ENCODE measurements around the gene FLT4.

DNA sequence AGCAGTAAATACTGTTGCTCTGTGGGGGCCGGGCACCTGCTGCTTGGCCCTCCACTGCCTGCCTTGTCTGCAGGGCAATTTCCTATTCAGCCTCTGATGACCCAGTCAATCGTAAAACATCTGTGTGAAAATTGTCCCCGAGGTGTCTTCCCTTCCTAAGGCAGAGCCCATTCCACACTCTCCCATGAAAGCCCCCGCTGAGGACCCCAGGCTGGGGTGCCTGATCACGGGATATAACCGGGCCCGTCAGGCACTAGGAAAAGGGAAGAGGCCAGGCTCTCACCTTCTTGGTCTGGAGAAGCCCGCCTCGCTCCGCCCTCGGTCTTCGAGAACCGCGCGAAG is 30.9 kb downstream of the FLT4 start:
- TF ChIP-seq, protein P1, sequence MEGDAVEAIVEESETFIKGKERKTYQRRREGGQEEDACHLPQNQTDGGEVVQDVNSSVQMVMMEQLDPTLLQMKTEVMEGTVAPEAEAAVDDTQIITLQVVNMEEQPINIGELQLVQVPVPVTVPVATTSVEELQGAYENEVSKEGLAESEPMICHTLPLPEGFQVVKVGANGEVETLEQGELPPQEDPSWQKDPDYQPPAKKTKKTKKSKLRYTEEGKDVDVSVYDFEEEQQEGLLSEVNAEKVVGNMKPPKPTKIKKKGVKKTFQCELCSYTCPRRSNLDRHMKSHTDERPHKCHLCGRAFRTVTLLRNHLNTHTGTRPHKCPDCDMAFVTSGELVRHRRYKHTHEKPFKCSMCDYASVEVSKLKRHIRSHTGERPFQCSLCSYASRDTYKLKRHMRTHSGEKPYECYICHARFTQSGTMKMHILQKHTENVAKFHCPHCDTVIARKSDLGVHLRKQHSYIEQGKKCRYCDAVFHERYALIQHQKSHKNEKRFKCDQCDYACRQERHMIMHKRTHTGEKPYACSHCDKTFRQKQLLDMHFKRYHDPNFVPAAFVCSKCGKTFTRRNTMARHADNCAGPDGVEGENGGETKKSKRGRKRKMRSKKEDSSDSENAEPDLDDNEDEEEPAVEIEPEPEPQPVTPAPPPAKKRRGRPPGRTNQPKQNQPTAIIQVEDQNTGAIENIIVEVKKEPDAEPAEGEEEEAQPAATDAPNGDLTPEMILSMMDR (CRISPR knock-in tag; IDR thresholded peaks at IDR 0.05) = no peak
- TF ChIP-seq, protein P2, sequence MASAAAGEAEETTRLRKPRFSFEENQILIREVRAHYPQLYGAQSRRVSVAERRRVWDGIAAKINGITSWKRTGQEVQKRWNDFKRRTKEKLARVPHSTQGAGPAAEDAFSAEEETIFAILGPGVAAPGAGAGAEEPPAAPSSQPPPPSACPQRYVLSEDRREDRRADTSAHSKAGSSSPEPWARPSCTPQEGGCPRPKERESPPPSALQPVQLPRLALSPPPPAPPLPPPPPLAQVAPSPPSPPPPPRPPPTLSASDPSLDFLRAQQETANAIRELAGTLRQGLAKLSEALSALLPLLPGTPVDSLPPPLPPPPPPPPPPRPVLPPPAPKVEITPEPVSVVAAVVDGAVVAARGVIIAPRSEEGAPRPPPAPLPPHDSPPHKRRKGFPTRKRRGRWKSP (CRISPR knock-in tag; IDR thresholded peaks at IDR 0.05) = no peak
- TF ChIP-seq ZNF335 (CRISPR knock-in tag; IDR thresholded peaks at IDR 0.05) (no peak), ZNF629 (CRISPR knock-in tag; conservative IDR thresholded peaks at IDR 0.05) (no peak), CREM (IDR thresholded peaks at IDR 0.05) (no peak), CREM (CRISPR knock-in tag; IDR thresholded peaks at IDR 0.05) (no peak), IRF2 (CRISPR knock-in tag; IDR thresholded peaks at IDR 0.05) (no peak), ZNF251 (CRISPR knock-in tag; IDR thresholded peaks at IDR 0.05) (no peak), ZNF10 (CRISPR knock-in tag; IDR thresholded peaks at IDR 0.05; ENCODE audit: borderline replicate concordance, low read depth) (no peak), HIVEP1 (CRISPR knock-in tag; IDR thresholded peaks at IDR 0.05) (no peak)
- TF ChIP-seq, protein P3, sequence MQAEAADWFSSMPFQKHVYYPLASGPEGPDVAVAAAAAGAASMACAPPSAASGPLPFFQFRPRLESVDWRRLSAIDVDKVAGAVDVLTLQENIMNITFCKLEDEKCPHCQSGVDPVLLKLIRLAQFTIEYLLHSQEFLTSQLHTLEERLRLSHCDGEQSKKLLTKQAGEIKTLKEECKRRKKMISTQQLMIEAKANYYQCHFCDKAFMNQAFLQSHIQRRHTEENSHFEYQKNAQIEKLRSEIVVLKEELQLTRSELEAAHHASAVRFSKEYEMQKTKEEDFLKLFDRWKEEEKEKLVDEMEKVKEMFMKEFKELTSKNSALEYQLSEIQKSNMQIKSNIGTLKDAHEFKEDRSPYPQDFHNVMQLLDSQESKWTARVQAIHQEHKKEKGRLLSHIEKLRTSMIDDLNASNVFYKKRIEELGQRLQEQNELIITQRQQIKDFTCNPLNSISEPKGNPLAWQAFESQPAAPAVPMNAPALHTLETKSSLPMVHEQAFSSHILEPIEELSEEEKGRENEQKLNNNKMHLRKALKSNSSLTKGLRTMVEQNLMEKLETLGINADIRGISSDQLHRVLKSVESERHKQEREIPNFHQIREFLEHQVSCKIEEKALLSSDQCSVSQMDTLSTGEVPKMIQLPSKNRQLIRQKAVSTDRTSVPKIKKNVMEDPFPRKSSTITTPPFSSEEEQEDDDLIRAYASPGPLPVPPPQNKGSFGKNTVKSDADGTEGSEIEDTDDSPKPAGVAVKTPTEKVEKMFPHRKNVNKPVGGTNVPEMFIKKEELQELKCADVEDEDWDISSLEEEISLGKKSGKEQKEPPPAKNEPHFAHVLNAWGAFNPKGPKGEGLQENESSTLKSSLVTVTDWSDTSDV (CRISPR knock-in tag; IDR thresholded peaks at IDR 0.05) = no peak
- TF ChIP-seq, protein P4, sequence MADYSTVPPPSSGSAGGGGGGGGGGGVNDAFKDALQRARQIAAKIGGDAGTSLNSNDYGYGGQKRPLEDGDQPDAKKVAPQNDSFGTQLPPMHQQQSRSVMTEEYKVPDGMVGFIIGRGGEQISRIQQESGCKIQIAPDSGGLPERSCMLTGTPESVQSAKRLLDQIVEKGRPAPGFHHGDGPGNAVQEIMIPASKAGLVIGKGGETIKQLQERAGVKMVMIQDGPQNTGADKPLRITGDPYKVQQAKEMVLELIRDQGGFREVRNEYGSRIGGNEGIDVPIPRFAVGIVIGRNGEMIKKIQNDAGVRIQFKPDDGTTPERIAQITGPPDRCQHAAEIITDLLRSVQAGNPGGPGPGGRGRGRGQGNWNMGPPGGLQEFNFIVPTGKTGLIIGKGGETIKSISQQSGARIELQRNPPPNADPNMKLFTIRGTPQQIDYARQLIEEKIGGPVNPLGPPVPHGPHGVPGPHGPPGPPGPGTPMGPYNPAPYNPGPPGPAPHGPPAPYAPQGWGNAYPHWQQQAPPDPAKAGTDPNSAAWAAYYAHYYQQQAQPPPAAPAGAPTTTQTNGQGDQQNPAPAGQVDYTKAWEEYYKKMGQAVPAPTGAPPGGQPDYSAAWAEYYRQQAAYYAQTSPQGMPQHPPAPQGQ (CRISPR knock-in tag; IDR thresholded peaks at IDR 0.05; ENCODE audit: borderline replicate concordance) = no peak
- TF ChIP-seq, protein P5, sequence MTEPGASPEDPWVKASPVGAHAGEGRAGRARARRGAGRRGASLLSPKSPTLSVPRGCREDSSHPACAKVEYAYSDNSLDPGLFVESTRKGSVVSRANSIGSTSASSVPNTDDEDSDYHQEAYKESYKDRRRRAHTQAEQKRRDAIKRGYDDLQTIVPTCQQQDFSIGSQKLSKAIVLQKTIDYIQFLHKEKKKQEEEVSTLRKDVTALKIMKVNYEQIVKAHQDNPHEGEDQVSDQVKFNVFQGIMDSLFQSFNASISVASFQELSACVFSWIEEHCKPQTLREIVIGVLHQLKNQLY (CRISPR knock-in tag; IDR thresholded peaks at IDR 0.05) = no peak
